GM23338 (cell line): ENCODE data around the gene CBY1. TPM values are rescaled to one million over a fixed set of nuclear protein-coding genes. Genes with fewer than 3 reads are reported as not detected.

Source experiments
- CREB1 ChIP-seq: fragments of 250-450 bp; sonication (Bioruptor Pico); IDR thresholded peaks from 2 replicates; pipeline ENCODE4 v1.5.0; 2020; ENCODE audit warnings: low read depth, mild to moderate bottlenecking, moderate library complexity
- CTCF ChIP-seq, 2 experiments: fragments of 200-600 bp in 1 of 2; sonication (generic) in 1 of 2; conservative IDR thresholded peaks; 2 replicates each; pipeline versions ENCODE4 v1.5.1 to v1.6.1; 2016 to 2017; ENCODE audit warnings: antibody characterized with exemption in 2 of 2, low read depth in 2 of 2, mild to moderate bottlenecking in 2 of 2, moderate library complexity in 1 of 2
- EZH2 ChIP-seq: fragments of 200-600 bp; sonication (generic); IDR thresholded peaks from one replicate; pipeline ENCODE4 v1.8.0; 2017; ENCODE audit warnings: antibody characterized with exemption, mild to moderate bottlenecking, low read depth; ENCODE audit not compliant: unreplicated experiment
- EZH2phosphoT487 ChIP-seq: fragments of 200-600 bp; sonication (generic); IDR thresholded peaks from one replicate; pipeline ENCODE4 v1.8.1; 2018; ENCODE audit warnings: antibody characterized with exemption; ENCODE audit not compliant: unreplicated experiment
- JUNB ChIP-seq: IDR thresholded peaks from one replicate; pipeline ENCODE4 v1.6.1; 2016; ENCODE audit warnings: antibody characterized with exemption; ENCODE audit not compliant: unreplicated experiment
- NANOG ChIP-seq: IDR thresholded peaks from 2 replicates; pipeline ENCODE4 v1.6.1; 2016; ENCODE audit warnings: antibody characterized with exemption, borderline replicate concordance
- STAT1 ChIP-seq: IDR thresholded peaks from one replicate; pipeline ENCODE4 v1.6.1; 2016; ENCODE audit warnings: antibody characterized with exemption; ENCODE audit not compliant: unreplicated experiment
- ZNF114 ChIP-seq: fragments of 250-450 bp; sonication (Bioruptor Pico); IDR thresholded peaks from 2 replicates; pipeline ENCODE4 v1.5.0; 2020; ENCODE audit warnings: mild to moderate bottlenecking, moderate library complexity
- polyA plus RNA-seq: library from polyadenylated mRNA; unstranded; fragments of >200 nt; fragmentation: Nextera tagmentation; extraction: Ambion mirVana; gene quantifications from 2 replicates; pipeline ENCODE4 v1.2.1, GENCODE V29; 2016
- total RNA-seq: library from RNA; depleted of rRNA; stranded (reverse); fragments of >200 nt; shearing (Covaris generic); gene quantifications from 2 replicates; pipeline ENCODE4 v1.2.3, GENCODE V29; 2014
- TF ChIP-seq, protein P1 (sequence below): fragments of 250-450 bp; sonication (Bioruptor Pico); IDR thresholded peaks from 2 replicates; pipeline ENCODE4 v1.5.0; 2020; ENCODE audit warnings: mild to moderate bottlenecking, moderate library complexity
- TF ChIP-seq, protein P2 (sequence below): IDR thresholded peaks from 2 replicates; pipeline ENCODE4 v1.6.1; 2016; ENCODE audit warnings: antibody characterized with exemption

The CBY1 gene
- total and polyA plus RNA-seq, 2 experiments from 2014 or later, result 12.8 to 36.4 TPM

GRCh38 chr22:38632528-38632927, 23.9 kb upstream of the CBY1 start (continued):
- TF ChIP-seq, protein P1, sequence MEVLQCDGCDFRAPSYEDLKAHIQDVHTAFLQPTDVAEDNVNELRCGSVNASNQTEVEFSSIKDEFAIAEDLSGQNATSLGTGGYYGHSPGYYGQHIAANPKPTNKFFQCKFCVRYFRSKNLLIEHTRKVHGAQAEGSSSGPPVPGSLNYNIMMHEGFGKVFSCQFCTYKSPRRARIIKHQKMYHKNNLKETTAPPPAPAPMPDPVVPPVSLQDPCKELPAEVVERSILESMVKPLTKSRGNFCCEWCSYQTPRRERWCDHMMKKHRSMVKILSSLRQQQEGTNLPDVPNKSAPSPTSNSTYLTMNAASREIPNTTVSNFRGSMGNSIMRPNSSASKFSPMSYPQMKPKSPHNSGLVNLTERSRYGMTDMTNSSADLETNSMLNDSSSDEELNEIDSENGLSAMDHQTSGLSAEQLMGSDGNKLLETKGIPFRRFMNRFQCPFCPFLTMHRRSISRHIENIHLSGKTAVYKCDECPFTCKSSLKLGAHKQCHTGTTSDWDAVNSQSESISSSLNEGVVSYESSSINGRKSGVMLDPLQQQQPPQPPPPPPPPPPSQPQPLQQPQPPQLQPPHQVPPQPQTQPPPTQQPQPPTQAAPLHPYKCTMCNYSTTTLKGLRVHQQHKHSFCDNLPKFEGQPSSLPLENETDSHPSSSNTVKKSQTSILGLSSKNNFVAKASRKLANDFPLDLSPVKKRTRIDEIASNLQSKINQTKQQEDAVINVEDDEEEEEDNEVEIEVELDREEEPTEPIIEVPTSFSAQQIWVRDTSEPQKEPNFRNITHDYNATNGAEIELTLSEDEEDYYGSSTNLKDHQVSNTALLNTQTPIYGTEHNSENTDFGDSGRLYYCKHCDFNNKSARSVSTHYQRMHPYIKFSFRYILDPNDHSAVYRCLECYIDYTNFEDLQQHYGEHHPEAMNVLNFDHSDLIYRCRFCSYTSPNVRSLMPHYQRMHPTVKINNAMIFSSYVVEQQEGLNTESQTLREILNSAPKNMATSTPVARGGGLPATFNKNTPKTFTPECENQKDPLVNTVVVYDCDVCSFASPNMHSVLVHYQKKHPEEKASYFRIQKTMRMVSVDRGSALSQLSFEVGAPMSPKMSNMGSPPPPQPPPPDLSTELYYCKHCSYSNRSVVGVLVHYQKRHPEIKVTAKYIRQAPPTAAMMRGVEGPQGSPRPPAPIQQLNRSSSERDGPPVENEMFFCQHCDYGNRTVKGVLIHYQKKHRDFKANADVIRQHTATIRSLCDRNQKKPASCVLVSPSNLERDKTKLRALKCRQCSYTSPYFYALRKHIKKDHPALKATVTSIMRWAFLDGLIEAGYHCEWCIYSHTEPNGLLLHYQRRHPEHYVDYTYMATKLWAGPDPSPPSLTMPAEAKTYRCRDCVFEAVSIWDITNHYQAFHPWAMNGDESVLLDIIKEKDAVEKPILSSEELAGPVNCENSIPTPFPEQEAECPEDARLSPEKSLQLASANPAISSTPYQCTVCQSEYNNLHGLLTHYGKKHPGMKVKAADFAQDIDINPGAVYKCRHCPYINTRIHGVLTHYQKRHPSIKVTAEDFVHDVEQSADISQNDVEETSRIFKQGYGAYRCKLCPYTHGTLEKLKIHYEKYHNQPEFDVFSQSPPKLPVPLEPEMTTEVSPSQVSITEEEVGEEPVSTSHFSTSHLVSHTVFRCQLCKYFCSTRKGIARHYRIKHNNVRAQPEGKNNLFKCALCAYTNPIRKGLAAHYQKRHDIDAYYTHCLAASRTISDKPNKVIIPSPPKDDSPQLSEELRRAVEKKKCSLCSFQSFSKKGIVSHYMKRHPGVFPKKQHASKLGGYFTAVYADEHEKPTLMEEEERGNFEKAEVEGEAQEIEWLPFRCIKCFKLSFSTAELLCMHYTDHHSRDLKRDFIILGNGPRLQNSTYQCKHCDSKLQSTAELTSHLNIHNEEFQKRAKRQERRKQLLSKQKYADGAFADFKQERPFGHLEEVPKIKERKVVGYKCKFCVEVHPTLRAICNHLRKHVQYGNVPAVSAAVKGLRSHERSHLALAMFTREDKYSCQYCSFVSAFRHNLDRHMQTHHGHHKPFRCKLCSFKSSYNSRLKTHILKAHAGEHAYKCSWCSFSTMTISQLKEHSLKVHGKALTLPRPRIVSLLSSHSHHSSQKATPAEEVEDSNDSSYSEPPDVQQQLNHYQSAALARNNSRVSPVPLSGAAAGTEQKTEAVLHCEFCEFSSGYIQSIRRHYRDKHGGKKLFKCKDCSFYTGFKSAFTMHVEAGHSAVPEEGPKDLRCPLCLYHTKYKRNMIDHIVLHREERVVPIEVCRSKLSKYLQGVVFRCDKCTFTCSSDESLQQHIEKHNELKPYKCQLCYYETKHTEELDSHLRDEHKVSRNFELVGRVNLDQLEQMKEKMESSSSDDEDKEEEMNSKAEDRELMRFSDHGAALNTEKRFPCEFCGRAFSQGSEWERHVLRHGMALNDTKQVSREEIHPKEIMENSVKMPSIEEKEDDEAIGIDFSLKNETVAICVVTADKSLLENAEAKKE (CRISPR knock-in tag), result no peak
- TF ChIP-seq NANOG (no peak), ZNF114 (CRISPR knock-in tag) (no peak), EZH2phosphoT487 (no peak), STAT1 (no peak), CTCF (conservative IDR thresholded peaks at IDR 0.05; ENCODE audit: low read depth in 2 of 2) (no peak), JUNB (no peak), CREB1 (CRISPR knock-in tag) (no peak), EZH2 (no peak)
- TF ChIP-seq, protein P2, sequence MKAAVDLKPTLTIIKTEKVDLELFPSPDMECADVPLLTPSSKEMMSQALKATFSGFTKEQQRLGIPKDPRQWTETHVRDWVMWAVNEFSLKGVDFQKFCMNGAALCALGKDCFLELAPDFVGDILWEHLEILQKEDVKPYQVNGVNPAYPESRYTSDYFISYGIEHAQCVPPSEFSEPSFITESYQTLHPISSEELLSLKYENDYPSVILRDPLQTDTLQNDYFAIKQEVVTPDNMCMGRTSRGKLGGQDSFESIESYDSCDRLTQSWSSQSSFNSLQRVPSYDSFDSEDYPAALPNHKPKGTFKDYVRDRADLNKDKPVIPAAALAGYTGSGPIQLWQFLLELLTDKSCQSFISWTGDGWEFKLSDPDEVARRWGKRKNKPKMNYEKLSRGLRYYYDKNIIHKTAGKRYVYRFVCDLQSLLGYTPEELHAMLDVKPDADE, result no peak
